Colonic mucosa (tissue), 4 donors: ENCODE results near the gene INTS6L. TPM values are rescaled to one million over a fixed set of nuclear protein-coding genes. Genes with fewer than 3 reads are reported as not detected.
"Not testable (repeated sequence)": the region's sequence is repeated elsewhere in the genome, so short reads cannot be mapped to it uniquely, and the experiment has no call there.

Experiments
- DNase-seq: peaks from one replicate; pipeline ENCODE4 v3.0.0-alpha.2; 2020
- H3K27ac ChIP-seq: fragments of 200-600 bp; one replicate; pipeline ENCODE4 v1.8.0; 2021
- H3K27me3 ChIP-seq: fragments of 200-600 bp; one replicate; pipeline ENCODE4 v1.8.0; 2021
- H3K36me3 ChIP-seq: fragments of 200-600 bp; one replicate; pipeline ENCODE4 v1.8.0; 2021
- H3K4me1 ChIP-seq: fragments of 200-600 bp; one replicate; pipeline ENCODE4 v1.8.0; 2021; ENCODE audit warnings: mild to moderate bottlenecking
- H3K4me3 ChIP-seq: fragments of 200-600 bp; one replicate; pipeline ENCODE4 v1.8.0; 2021
- H3K9ac ChIP-seq, 2 donors: one replicate each; pipeline ENCODE4 v1.7.0; 2013; ENCODE audit warnings: control low read depth in 2 of 2, low read depth in 2 of 2, low read length in 2 of 2
- H3K9me3 ChIP-seq: fragments of 200-600 bp; one replicate; pipeline ENCODE4 v1.8.0; 2021
- intact Hi-C: fragments of 100-400 bp; cut with DNase I; formaldehyde crosslinking; loops from one replicate; pipeline ENCODE4 v1.14.1; 2022
- total RNA-seq, 2 donors: library from RNA; stranded (reverse); fragmentation: NEBNext Ultra II Directional in 1 of 2; extraction: Animal tissue kit (Norgen Biotek cat#: 25700) in 1 of 2; gene quantifications; one replicate each; pipeline ENCODE4 v1.2.1, GENCODE V29; 2021
- TF ChIP-seq, protein P1 (sequence below): fragments of 200-600 bp; IDR thresholded peaks from one replicate; pipeline ENCODE4 v1.8.0; 2022; ENCODE audit warnings: antibody characterized with exemption, mild to moderate bottlenecking
- donor health status: healthy.
- donor health status: DM: no; HTN: no; CAD: no.
- donor health status: DM: no; HTN: no; CAD: no.

The INTS6L gene
- total RNA-seq, 2 donors from 2014 or later, result 14.8 to 16.2 TPM

DNA sequence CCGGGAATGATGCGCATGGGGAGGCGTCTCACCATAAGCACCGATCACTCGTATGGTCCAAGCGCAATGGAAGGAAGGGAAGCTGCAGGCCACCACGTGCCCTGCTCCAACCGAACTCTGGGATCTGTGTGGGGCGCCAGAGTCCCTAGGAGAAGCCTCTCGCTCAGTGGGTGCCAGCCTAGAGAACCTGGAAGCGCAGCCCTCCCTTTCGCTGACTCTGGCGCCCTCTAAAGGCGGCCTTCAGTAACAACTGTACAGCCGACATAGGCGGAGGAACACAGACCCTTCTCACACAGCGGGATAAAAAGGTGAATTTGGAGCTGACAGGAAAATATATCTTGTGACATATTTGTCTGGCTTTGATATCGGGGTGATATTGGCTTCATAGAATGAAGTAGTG is 76.0 kb downstream of the INTS6L start:
- Histone ChIP-seq H3K4me1 (no peaks in the 10 kb centered on the region), H3K27me3 (no peaks in the 10 kb centered on the region), H3K9ac (no peak overlapping the region), H3K4me3 (no peak overlapping the region), H3K27ac (no peak overlapping the region), H3K36me3 (no peaks in the 10 kb centered on the region), H3K9me3 (no peaks in the 10 kb centered on the region)
- DNase-seq, result peak; percentile 40
- intact Hi-C loops, result no loop called here
- TF ChIP-seq, protein P1, sequence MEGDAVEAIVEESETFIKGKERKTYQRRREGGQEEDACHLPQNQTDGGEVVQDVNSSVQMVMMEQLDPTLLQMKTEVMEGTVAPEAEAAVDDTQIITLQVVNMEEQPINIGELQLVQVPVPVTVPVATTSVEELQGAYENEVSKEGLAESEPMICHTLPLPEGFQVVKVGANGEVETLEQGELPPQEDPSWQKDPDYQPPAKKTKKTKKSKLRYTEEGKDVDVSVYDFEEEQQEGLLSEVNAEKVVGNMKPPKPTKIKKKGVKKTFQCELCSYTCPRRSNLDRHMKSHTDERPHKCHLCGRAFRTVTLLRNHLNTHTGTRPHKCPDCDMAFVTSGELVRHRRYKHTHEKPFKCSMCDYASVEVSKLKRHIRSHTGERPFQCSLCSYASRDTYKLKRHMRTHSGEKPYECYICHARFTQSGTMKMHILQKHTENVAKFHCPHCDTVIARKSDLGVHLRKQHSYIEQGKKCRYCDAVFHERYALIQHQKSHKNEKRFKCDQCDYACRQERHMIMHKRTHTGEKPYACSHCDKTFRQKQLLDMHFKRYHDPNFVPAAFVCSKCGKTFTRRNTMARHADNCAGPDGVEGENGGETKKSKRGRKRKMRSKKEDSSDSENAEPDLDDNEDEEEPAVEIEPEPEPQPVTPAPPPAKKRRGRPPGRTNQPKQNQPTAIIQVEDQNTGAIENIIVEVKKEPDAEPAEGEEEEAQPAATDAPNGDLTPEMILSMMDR, result peak; percentile 36

DNA sequence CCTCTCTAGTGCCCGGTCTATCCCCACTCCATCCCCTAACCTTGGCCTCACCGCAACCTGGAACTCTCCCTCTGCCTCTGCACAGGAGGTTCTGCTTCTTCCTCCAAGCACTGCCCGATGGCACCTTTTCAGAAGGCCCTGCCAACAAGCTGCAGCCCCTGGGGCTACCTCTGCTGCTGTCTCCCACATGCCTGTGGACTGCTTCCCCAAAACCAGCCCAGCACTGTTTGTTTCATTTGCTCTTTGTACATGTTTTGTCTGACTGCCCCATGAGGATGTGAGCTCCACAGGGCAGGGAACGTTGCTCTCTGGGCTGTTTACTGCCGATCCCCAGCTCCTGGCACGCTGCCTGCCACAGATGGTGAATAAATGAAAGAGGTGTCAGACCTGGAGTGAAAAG is 85.4 kb downstream of the INTS6L start:
- intact Hi-C loops, result no loop called here
- Histone ChIP-seq H3K27ac (no peak overlapping the region), H3K4me1 (no peaks in the 10 kb centered on the region), H3K36me3 (no peaks in the 10 kb centered on the region), H3K9ac (no peak overlapping the region), H3K9me3 (no peaks in the 10 kb centered on the region), H3K27me3 (no peaks in the 10 kb centered on the region), H3K4me3 (no peak overlapping the region)
- TF ChIP-seq, protein P1, result no peak
- DNase-seq, result no peak

DNA sequence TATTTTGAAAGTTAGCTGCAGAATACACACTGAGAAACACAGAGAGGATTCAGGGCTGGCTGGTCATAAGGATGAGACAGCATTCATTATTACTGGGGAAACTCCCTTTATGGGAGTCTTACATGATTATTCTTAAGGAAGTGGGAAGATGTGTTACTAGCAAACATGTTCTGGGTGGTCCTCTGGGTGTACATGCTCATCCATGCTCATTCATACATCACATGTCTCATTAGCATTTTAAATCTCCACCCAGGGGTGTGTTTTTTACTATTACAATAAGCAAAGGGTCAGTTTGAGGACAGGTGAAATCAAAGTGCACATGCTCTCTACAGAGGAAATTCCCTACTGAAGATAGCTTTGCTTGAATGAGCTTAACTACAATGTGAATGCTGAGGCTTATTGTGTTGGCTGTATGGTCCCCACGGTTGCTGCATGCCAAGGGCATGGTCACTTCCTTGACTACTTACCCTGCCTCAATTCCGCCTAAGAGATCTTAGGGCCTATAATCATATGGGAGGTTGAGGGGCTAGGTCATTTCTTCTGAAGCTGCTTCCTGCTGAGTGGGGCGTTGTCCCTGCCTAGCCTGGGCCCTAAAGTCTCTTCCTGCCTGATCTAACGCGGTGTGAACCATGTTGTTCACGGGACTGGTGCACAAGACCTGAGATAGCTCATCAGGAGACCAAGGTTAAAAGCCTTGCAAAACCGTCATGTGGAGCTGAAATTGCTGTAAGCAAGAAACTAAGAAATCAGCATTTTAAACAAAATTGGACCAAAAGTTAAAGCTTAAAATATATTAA is 104.1 kb downstream of the INTS6L start:
- H3K9me3 ChIP-seq, H3K4me3 ChIP-seq, H3K36me3 ChIP-seq, H3K27ac ChIP-seq, H3K9ac ChIP-seq, intact Hi-C loops, H3K4me1 ChIP-seq, H3K27me3 ChIP-seq, DNase-seq: not testable (repeated sequence)

DNA sequence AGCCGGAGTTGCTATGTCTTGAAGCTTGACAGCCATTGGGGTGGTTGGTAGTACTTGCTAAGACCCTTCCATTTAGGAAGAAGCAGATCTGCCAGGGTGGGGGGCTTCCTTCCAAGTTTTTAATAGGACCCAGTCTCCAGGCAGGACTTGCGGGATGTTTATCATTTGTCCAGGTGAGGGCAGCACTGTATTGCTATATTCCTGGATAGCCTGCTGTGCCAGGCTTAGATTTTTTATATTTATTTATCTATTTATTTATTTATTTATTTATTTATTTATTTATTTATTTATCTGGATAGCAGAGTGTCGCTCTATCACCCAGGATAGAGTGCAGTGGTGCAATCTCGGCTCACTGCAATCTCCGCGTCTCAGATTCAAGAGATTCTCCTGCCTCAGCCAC is 105.5 kb downstream of the INTS6L start:
- intact Hi-C loops, result no loop called here
- no peak overlapping the region for H3K4me3 ChIP-seq
- H3K4me1 ChIP-seq, result no peaks in the 10 kb centered on the region
- H3K36me3 ChIP-seq, result no peaks in the 10 kb centered on the region
- no peaks in the 10 kb centered on the region for H3K27me3 ChIP-seq
- H3K27ac ChIP-seq, result no peak overlapping the region
- no peak for DNase-seq
- TF ChIP-seq, protein P1, result no peak
- no peak overlapping the region for H3K9ac ChIP-seq
- no peaks in the 10 kb centered on the region for H3K9me3 ChIP-seq

DNA sequence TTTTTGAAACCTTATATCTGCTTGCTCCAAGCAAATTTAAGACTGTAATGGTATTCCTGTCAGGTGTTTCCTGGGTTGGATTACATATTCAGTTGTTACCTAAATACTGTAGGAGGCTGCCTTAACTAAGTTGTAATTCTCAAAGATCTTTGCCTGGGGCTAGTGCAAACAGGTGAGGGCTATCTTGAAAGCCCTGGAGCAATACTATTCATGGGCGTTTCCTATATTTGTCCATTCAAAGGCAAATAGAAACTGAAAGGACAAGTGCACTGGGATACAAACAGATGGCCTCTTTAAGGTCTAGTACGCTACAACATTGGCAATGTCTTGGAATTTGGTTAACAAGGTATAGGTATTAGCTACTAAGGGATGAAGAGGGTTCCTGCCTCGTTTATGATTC is 108.9 kb downstream of the INTS6L start:
- Histone ChIP-seq H3K9me3 (no peaks in the 10 kb centered on the region), H3K27ac (no peak overlapping the region), H3K36me3 (no peaks in the 10 kb centered on the region), H3K9ac (no peak overlapping the region), H3K4me3 (no peak overlapping the region), H3K27me3 (no peaks in the 10 kb centered on the region), H3K4me1 (no peaks in the 10 kb centered on the region)
- intact Hi-C loops, result no loop called here
- TF ChIP-seq, protein P1, result no peak
- DNase-seq, result no peak

Other genes with a start within 250 kb of the INTS6L start
- not detected for gene ETDC, start 211.2 kb upstream of the INTS6L start, total RNA-seq
- 1 to 10 TPM; 6.5 to 7.3 TPM for gene ZNF75D, start 176.6 kb upstream of the INTS6L start, total RNA-seq
- 1 to 10 TPM; 2.1 to 3.4 TPM for gene ZNF449, start 175.9 kb upstream of the INTS6L start, total RNA-seq
- under 1 TPM; 0.27 to 0.35 TPM for gene SMIM10L2A, start 98.7 kb upstream of the INTS6L start, total RNA-seq
- gene CT45A1, start 193.0 kb downstream of the INTS6L start, total RNA-seq, result not detected
- not detected for gene CT45A3, start 247.5 kb downstream of the INTS6L start, total RNA-seq